Measurements from ENCODE around the gene SYNPO.

SYNPO gene

GRCh38 chr5:150607105-150607504 is 33.4 kb upstream of the SYNPO start:
- no peak for DNase-seq (ENCODE audit: low read depth, low spot score)

DNA sequence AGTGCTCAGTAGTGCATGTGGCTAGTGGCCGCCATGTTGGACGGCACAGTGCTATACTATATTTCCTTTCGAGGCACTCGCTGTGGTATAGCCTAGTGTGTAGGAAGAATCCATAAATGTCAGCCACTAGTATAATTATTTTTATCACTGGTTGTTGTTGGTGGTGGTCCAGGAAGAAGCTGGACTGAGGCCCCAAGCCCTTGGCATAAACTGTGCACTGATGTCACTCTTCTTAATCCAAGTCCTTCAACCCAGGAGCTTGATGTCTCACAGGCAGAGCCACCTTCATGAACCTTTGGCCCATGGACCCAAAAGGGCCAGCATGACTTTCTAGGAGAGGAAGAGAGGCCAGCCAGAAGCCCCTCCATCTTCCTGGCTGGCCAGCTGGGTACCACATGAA is 32.5 kb upstream of the SYNPO start:
- no peak for DNase-seq (ENCODE audit: low read depth, low spot score)

- no peak for DNase-seq (ENCODE audit: low read depth, low spot score)
Observed at GRCh38 chr5:150608991-150609390, 31.5 kb upstream of the SYNPO start.

DNA sequence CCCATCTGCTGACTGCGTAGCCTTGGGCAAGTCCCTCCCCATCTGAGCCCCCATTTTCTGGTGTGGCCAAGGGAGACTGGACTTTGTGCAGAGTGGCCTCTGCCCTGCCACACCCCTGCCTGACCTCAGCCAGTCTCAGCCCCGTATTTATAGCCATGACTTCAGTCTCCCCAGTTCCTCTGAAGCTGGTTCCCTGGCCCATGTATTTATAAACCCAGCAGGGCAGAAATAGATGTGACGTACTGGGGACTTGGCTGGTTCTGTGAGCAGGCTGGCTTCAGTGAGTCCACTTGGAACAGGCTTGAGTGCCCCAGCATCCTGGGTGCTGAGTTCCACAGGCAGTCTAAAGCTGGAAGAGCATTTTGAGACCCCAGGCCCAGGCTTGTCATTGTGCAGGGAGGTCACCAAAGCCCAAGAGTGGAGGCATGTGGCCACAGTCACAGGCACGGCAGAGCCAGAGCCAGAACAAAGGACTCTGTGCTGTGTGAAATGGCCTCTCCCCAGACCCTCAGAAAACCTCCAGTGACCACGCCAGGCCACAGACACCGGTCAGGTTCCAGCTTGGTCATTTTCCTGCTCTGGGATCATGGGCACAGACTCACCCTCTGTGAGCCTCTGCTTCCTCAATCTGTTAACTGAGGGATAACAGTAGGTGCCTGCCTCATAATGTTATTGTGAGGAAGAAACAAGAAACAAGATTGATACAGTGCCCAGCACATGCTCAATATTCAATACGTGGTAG is 30.4 kb upstream of the SYNPO start:
- no peak for DNase-seq (ENCODE audit: low read depth, low spot score)

GRCh38 chr5:150611026-150611425 is 29.4 kb upstream of the SYNPO start:
- DNase-seq (ENCODE audit: low read depth, low spot score): no peak

GRCh38 chr5:150612405-150612804 is 28.1 kb upstream of the SYNPO start:
- DNase-seq (ENCODE audit: low read depth, low spot score): no peak

GRCh38 chr5:150612905-150613670 is 27.4 kb upstream of the SYNPO start:
- DNase-seq (ENCODE audit: low read depth, low spot score): no peak

GRCh38 chr5:150613991-150614660 is 26.3 kb upstream of the SYNPO start:
- no peak for DNase-seq (ENCODE audit: low read depth, low spot score)

DNA sequence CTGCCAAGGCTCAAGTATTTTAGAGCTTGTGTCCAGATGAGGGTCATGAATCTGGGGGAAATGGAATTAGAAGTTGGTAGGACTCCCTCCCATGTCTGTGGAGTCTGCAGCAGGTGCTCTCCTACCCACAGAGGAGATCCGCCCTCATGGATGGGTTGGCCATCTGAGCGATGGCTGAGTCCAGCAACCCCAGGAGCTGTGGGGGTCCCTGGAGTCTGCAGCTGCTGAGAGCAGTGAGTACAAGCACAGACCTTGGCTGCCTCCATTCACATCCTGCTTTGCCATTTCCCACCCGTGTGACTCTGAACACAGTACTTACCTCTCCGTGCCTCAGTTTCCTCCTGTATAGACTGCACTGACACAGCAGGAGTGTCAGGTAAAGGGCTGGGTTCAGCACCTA is 25.8 kb upstream of the SYNPO start:
- DNase-seq (ENCODE audit: low read depth, low spot score): no peak

- no peak for DNase-seq (ENCODE audit: low read depth, low spot score)
Observed at GRCh38 chr5:150615141-150615699, 25.2 kb upstream of the SYNPO start.

GRCh38 chr5:150616024-150616470 is 24.4 kb upstream of the SYNPO start:
- no peak for DNase-seq (ENCODE audit: low read depth, low spot score)

DNA sequence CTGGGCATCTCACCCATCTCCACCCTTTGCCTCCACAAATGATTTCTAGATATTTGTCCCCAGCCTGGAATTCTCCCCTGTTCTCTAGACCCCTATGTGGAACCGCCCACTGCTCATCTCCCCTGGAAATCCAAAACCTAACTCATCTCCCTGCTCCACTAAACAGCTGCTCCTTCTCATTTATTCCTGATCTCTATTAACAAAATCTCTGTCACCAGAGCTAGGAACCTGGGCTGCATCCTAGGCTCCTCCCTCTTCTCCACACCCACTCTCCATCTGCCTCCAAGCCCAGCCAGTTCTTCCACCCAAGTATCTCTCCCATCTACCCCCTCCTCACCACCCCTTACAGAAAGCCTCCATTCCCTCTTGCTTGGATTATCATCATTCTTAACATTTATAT is 24.0 kb upstream of the SYNPO start:
- no peak for DNase-seq (ENCODE audit: low read depth, low spot score)

DNA sequence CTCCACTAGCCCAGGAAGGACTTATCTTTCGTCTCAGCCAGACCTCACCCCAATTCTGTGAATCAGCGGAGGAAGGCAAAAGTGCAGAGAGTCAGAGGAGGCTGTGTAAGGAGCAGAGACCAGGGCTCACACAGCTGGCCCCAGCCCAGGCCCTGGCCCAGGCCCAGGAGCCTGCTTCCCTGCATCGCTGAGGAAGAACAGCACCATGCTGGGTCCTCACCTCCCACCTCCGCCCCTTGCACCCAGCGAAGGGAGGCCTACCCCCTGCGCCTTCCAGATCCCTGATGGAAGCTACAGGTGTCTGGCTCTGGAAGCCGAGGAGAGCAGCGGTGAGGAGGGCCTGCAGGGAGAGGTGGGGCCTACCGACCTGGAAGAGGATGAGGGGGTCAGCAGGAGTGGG is 22.3 kb upstream of the SYNPO start:
- DNase-seq (ENCODE audit: low read depth, low spot score): no peak

DNA sequence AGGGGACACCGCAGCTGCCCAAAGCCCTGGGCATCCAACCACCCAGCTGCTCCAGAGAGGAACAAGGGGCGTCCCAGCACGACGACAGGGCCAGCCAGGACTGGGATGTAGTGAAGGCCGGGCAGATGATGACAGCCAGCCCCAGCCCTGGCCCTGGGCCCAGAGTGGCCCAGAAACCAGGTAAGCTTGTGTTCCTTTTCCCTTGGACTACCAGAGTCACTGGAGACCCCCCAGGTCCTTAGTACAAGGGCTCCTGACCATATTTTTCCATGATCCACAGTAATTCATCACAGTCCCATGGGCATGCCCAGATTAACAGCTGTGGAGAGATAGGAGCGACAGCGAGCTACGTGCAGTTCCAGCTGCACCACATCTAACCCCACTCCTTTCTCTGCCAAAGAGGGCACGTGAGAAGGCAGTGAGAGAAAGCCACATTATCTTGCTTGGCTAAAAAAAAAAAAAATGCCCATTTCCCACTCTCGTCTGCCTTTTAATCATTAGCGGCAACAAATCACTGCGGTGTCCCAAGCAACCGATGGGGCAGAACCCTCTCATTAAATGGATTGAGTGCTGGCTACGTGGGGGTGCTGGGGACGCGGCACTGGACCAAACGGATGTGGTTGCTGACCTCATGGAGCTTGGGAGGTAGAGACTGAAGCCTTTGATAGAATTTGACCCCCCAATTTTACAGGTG is 21.7 kb upstream of the SYNPO start:
- no peak for DNase-seq (ENCODE audit: low read depth, low spot score)

DNA sequence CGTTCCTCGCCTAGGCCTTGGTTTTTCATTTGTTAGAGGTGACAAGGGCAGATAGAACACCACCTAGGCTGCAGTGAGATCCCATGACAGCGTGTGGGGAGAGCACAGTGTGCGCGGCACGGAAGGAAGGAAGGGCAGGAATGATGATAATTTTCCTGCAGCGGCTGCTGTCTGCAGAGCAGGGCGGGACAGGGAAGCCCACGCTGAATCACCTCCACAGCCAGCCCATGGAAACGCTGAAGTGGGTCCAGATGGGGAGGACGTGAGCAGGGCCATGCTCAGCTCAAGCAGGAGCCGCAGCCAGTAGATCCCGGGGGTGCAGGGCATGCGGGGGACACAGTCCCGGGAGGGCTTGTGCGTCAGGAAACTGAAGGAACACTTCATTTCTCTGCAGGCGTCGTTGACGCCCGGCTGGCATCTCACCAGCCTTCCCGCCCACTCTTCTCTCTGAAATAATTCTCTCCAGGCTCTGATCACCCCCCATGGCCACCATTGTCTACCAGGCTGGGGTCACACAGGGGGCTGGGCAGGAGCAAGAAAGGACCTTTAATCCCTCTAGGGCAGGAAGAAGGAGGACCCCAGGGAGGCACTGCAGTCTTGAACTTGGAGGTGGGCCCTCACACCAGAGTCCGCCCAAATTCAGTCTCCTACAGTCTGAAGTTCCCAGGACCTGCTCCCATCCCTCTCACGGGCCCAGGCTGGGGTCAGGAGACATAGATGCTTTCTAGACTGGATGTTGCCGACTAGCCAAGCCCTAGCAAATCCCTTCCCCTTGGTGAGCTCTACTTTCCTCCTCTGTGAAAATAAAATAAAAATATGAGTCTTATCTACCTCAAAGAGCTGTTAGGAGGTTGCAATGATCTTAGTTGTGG is 20.9 kb upstream of the SYNPO start:
- no peak for DNase-seq (ENCODE audit: low read depth, low spot score)

DNA sequence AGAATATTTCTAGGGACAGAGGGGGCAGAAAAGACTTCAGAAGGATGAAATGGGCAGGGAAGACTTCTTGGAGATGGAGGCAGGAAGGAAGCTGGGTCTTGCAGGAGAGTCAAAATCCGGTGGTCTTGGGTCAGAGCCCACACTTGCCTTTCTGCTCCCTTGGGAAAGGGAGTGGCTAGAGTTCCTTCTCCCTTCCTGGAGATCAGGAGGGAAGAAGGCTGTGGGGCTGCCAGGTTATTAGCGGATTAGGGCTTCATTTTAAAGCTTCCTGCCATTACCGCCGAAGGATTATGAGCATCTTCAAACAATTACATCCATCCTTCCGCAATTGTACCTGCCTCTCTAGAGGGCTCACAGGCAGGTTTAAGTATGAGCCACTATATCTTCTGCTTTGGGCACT is 19.2 kb upstream of the SYNPO start:
- no peak for DNase-seq (ENCODE audit: low read depth, low spot score)

DNA sequence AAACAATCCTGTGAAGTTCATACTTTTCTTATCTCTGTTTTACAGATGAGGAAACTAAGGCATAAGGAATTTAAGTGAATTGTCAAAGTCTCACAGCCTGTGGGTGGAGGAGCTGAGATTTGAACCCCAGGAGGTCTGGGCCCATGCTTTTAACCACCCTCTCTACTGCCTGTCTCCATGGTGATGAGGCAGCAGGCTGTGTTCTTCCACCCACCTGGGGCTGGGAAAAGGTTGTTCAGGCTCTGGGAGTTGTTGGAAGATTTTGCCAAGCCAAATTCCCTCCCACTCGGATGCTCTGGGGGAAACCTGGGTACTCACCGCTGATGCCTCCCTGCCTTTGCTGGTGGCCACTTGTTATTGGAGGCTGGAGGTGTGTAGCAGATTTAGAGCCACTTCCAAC is 18.3 kb upstream of the SYNPO start:
- no peak for DNase-seq (ENCODE audit: low read depth, low spot score)

GRCh38 chr5:150623152-150623877 is 17.1 kb upstream of the SYNPO start:
- no peak for DNase-seq (ENCODE audit: low read depth, low spot score)

DNA sequence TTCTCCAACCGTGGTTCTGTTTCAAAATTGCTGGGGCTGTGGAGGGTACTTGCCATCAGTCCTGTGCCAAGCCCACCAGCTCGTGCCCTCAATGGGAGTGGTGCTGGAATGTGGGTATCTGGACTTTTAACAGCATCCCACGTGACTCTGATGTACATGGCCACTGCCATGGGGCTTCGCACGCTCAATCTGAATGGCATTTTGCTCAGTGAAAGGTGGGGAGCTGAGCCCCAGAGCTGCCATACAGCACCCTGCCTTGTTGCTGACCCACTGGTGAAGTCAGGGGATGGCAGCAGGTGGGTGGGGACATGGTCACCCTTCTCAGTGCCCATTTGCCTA is 16.6 kb upstream of the SYNPO start:
- DNase-seq (ENCODE audit: low read depth, low spot score): no peak

Data from activated CD4-positive, CD25-positive, alpha-beta regulatory T cell treated with anti-CD3 and anti-CD28 coated beads, Interleukin-2, amount 50 U/mL, for 16 hours (primary cell).